ENCODE data around the gene NT5DC4.

NT5DC4 gene

GRCh38 chr2:112784199-112785189, 63.7 kb downstream of the NT5DC4 start, which contains the start of gene IL1A:
Gene IL1A (minus strand): TSS chr2:112784493. CDS start chr2:112783770, 723 bp downstream.
- no peak for DNase-seq (ENCODE audit: low read depth)

DNA sequence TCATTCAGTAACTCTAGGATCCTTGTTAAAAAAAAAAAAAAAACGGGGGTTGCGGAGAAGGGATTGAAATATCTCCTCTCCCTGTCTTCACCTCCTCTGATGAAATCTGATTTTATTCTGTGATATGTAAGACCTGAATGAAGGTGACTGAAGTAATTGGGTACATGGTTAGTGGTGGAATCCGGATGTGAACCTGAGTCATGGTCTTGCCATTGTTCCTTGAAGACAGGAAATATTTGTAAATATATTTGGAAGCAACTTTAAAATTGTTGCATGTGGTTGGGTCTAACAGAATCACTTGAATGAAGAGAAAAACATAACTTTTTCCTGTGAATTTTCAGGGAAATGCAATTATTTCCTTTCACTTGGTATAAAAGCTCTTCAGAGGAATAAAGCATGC, 66.5 kb downstream of the NT5DC4 start:
- DNase-seq (ENCODE audit: low read depth), result no peak

DNA sequence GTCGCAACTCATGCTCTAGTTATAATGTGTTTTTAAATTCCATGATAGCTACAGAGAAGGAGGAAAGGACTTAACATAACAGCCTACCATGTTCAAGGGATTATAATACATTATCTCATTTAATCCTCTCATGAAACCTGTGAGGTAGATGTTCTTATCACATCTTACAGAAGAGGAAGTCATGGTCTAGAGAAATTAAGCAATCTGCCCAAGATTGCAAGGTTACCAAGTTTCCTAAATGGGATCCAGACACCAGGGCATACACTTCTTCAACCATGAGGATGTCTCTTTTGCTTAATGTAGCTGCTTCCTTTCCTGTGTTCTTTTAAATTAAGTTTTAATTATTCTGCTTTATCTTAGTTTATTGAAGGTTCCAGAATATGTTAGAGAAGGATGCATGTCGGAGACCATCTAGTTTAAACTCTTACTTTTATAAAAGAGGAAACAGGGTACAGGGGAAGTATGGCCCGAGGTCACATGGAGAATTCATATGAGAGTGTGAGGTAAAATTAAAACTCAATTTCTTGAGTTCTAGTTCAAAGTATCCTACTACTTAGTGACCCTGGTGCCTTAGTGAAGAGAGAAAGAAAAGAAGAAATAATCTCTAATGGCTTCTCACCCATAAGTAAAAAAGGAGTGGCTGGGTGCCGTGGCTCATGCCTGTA, 67.0 kb downstream of the NT5DC4 start:
- no peak for DNase-seq (ENCODE audit: low read depth)

- no peak for DNase-seq (ENCODE audit: low read depth)
Measured at GRCh38 chr2:112788653-112789052, 67.8 kb downstream of the NT5DC4 start.

All from stimulated activated CD8-positive, alpha-beta memory T cell treated with anti-CD3 and anti-CD28 coated beads, Interleukin-12 subunit alpha, Interleukin-12 subunit beta, amount 100 ng/mL, for 1 hour (primary cell).